GM19193 (cell line): Measurements from ENCODE around the gene OTUD4.

Experiments used
- POLR2A ChIP-seq: IDR thresholded peaks from 4 replicates; pipeline ENCODE4 v1.6.1; 2011; ENCODE audit not compliant: insufficient read depth, insufficient read length; ENCODE audit errors: extremely low read depth

OTUD4 gene

DNA sequence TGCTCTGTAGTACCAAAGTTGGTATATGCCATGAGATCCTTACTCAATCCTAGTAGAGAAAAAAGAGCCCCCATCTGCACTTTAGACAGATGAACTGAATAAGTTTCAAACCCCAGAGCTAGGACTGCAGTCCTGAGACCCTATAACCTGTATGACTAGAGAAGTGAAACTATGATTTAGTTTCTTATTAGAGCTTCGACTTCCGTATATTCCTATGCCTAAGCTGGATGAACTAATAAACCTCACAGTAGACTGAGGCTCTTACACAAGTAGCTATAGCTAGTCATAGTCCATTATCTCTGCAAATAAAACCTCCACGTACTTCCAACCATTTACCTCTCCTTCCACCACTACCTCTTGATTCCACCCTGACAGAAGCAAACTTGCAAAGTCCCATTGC, 6.3 kb upstream of the OTUD4 start:
- no peak for TF ChIP-seq POLR2A

DNA sequence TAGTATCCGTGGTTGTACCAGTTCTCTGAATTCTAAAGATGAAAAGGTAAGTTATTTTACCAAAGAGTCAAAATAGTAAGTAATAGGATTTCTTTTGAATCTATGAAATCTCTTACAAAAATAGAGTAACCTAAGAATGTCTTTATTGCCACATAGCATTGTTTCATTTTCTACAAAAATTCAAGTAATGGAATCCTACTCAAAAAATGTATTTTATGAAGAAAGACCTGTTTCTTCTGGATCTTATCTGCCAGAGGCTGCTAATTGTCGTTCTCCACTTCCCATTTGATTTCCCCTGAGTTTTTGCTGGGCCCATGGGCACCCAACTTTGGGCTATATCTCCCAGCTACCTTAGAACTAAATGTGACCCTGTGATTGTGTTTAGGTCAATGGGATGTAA, 3.2 kb upstream of the OTUD4 start:
- TF ChIP-seq POLR2A = no peak

GRCh38 chr4:145183023-145183422, 2.6 kb upstream of the OTUD4 start:
- TF ChIP-seq POLR2A = no peak

- no peak for TF ChIP-seq POLR2A
These were observed 1.8 kb upstream of the OTUD4 start for GRCh38 chr4:145182222-145182621.

GRCh38 chr4:145181091-145181501, 707 bp upstream of the OTUD4 start:
- no peak for TF ChIP-seq POLR2A

DNA sequence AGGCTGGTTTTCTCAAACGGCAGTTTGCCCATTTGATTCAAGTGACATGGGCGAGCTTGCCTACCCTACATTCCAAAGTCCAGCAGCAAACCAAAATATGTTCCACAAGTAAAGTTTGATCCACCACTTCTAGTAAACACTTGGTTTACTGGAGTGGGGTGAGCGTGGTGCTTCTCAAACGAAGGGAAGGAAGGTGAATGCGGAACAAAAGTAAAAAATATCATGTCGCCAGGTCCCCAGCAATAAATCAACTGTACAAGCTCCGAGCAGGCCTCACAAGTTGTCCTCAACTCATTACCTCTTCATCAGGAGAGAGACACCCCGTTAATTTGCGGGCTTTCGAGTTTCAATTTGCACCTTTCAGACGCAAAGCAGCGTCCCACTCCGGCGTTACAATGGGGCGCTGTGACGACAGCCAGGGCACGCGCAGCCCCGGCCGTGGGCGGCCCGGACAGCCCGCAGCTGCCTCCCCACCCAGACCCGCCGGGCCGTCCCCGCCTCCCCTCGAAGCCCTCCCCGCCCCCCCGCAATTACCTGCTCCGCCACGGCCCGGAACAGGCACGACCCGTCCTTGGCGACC, 1.0 kb downstream of the OTUD4 start:
- TF ChIP-seq POLR2A = peak; percentile 56

- no peak for TF ChIP-seq POLR2A
These were observed 1.6 kb downstream of the OTUD4 start for GRCh38 chr4:145178740-145179280.

GRCh38 chr4:145177906-145178538, 2.4 kb downstream of the OTUD4 start:
- TF ChIP-seq POLR2A = no peak

DNA sequence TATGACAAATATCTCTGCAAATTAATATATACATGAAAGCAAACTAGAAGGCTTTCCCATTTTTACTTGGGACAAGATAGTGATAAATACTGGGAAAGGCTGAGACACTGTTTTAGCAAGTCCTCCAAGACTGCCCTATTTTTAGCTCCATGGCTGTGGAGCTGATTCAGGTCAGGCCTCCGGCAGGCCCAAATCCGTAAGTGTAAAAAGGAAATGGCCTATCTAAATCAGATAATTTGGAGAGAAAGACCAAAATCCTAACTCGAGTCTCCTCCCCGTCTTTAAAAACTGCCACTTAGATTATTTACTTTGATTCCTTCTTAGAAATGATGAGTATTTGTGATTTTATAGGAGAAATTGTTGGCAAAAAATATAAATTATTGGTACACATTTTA, 2.9 kb downstream of the OTUD4 start:
- no peak for TF ChIP-seq POLR2A

DNA sequence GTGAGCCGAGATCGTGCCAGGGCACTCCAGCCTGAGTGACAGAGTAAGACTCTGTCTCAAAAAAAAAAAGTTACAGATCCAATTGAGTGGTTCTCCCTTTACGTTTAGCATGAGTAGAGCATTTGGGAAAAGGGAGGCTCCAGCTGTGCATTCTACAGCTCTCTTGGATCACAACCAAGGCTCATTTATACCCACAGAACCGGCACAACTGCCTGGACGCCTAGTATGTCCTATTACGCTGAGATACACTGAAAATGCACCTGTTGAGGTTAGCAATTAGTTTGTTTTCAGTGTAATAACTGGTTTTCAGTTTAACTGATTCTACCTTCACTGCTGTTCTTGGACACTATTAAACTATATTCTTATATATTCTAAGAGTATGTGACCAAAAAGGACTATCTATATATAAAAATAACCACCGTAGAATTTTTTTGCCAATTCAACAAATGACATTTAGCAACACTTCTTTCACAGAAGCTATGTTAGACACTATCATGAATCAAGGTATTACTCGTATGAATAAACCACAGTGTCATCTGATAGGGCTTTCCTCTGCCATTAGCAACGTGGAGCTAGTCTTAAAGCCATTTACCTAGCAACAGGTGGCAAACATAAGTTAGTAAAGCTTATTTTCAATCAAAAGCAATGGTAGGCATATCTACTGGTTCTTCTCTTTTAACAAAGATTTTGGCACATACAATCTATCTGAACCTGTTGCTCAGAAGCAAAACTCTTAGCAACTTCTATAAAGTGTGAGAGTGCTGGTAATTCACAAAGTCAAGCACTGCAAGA, 3.6 kb downstream of the OTUD4 start:
- no peak for TF ChIP-seq POLR2A

DNA sequence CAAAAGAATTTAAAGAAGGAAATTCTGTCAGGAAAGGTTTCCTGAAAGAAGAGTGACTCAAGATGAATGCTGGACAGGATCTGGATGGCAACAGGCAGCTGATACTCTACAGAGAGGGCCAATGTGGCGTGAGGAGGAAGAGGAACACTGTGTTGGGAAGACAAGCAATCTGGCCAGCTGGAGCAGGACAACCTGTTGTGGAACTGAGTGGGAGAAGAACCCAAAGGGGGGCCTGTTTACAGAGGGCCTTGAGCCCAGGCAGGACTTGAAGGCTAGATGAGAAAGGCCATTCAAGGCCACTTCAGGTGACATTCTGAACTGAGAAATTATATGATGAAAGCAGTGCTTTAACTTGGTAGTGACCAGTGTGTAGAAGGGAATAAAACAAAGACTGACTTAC, 8.5 kb downstream of the OTUD4 start:
- TF ChIP-seq POLR2A = no peak

- no peak for TF ChIP-seq POLR2A
These were observed 10.2 kb downstream of the OTUD4 start for GRCh38 chr4:145170223-145170622.

- no peak for TF ChIP-seq POLR2A
These were observed 11.7 kb downstream of the OTUD4 start for GRCh38 chr4:145168581-145169187.

DNA sequence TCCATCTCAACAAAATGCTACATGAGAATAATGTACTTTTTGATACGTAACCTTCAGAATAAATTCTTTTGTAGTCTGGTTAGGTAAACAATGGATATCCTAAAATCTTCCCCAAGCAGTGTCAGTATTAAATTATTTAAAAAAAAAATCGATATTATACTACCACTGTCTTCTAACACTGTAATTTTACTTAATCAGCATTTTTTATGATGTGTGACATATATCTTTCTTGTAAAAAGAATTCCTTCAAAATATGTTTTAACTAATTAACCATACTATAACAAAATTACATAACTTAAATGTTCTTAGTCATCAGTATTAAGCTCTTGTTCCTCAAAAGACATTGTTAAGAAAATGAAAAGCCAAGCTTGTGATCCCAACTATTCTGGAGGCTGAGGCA, 12.5 kb downstream of the OTUD4 start:
- no peak for TF ChIP-seq POLR2A

- no peak for TF ChIP-seq POLR2A
These were observed 18.8 kb downstream of the OTUD4 start for GRCh38 chr4:145161549-145161948.
